ENCODE results near the gene NTSR2.

The NTSR2 gene

DNA sequence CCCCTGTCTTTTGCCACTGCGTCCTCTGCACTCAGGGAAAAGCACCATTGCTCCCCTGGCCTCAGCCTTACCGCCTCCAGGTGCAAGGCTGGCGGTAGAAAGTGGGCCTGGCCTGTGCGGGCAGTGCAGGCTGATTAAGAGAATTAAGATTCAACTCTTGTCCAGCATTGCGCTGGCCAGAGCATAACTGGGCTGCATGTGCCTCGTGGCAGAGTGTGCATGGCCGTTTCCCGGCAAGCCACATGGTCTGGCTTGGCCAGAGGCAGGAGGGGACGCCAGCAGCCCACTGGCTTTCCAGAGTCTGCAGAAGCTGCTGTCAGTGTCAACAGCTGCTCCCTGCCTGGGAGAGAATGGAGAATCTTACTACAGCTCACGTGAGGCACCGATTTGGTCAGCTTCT lies 12.3 kb downstream of the NTSR2 start:
- DNase-seq (ENCODE audit: low read depth), result no peak

DNA sequence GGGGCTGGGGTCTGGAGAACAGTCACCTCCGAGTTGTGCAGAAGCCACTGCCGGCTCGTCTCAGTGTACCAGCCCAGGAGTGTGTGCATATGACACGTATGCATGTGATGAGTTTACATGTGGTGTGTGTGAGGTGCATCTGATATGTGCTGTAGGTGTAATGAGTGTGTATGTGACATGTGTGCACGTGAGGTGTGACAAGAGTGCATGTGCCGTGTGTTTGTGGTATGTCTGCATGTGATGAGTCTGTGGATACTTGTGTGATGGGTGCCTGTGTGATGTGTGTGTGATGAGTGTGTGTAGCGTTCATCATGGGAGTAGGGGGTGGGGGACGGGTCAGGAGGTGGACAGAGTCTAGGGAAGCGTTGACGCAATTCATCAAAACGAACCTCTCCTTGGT lies 12.8 kb downstream of the NTSR2 start:
- DNase-seq (ENCODE audit: low read depth), result no peak

DNA sequence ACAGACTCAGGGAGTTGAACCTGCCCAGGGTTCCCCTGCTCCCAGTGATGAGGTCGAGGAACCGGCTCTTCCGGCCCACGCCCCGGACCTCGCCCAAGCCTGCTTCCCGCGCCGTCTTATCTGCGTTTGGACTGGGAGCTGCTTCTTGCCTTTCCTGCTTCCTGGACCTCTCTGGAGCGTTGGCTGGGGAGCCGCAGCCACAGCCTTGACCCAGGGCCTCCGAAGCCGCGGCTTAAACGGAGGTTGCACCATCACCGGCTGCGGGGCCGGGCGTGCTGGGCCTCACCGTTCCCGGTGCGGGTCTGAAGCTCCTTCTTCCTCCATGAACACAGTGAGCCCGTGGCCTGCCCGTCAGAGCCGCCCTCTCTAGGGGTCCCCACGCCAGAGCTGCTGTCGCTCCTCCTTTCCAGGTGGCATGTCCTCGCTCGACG lies 13.3 kb downstream of the NTSR2 start:
- DNase-seq (ENCODE audit: low read depth), result no peak

DNA sequence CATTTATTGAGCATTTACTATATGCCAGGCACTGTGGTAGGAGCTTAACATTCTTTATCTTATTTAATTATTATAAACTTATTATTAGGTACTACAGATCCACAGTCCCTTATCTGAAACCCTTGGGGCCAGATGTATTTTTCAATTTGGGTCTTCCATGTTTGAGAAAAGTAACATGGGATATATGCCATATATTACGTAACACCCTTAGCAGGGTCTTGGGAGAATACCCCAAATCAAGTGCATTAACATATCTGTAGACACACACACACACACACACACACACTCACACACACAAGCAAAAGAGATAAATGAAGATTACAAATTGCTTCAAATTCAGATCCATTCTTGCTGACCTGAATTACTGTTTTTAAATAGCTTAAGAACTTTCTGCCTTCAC lies 13.7 kb downstream of the NTSR2 start:
- no peak for DNase-seq (ENCODE audit: low read depth)

- no peak for DNase-seq (ENCODE audit: low read depth)
Observed at GRCh38 chr2:11655495-11655894, 14.5 kb downstream of the NTSR2 start.

DNA sequence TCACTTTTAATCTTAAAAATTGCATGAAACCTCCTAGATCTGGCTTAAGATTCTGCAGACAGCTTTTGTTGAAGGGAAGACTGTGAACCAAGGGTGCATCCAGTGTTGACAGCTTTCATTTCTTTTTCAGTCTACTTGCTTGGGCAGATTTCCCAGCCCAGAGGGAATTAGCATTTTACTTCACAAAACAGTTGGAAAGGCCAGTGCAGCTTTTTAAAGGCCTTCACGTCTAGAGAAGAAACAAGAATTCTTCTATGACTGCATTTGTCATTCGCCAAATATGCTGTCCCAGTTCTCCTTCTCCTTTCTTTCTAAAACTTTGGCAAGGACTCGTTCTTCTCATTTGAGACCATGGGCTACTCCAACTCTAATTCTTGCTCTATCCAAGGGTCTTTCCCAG lies 17.4 kb downstream of the NTSR2 start:
- DNase-seq (ENCODE audit: low read depth), result no peak

DNA sequence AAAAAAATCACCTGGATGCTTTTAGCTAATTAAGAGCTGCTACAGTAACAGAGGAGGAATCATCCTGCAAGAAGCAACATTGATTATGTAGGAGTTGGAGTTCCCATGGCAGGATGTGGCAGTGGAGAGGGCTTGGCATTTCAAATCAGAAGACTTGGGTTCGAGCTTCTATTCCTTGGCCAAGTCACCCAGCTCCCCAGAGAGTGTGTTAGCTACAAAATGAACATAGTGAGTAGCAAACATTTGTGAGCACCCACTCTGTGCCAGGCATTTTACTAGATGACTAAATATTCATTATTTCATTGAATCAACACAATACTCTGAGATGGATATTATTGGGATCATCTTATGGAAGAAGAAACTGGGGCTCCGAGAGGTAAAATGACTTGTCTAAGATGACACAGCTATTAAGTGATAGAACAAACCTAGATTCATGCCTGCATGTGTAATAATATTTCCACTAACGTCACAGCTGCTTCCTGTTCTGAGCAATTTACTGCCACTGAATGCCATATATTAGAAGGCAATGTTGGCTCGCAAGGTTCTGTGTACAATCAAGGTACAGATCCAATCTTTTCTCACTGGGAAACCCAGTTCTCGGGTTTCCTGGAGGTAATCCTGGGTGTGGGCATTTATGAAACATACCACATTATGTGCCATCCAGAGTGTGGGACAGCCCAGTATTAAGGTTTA lies 18.0 kb downstream of the NTSR2 start:
- DNase-seq (ENCODE audit: low read depth), result no peak

- DNase-seq (ENCODE audit: low read depth), result no peak
Observed at GRCh38 chr2:11649093-11649492, 20.9 kb downstream of the NTSR2 start.

GRCh38 chr2:11647834-11648600 lies 22.0 kb downstream of the NTSR2 start:
- DNase-seq (ENCODE audit: low read depth), result no peak

DNA sequence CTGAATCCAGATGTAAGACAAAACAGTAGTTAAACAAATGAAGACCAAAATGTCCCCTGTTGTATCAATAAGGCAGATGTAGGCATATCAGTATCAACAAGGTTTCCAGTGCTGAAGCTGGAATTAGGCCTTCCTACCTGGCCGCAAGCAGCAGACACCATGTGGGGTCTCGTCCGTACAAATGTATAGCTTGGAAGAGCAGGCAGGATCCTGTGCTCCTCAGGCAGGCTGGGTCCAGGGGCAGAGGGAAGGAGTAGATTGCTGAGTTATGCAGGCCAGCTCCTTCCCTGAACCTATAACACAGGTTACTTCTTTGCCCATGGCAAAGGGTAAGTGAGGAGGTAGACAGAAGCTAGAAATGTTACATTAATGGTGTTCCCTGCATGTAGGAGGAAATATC lies 23.5 kb downstream of the NTSR2 start:
- no peak for DNase-seq (ENCODE audit: low read depth)

DNA sequence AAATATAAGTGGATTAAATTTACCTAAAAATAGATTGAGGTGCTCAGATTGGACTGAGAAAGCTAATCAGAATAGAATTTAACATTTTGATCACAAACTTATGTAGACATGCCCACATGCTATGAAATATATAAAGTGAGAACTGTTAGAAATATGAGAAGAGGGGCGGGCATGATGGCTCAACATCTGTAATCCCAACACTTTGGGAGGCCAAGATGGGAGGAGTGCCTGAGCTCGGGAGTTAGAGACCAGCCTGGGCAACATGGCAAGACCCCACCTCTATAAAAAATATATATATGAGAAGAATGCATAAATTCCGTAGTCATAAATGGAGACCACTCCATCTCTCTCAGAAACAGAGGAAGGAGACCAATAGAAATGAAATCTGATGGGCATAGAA lies 25.7 kb downstream of the NTSR2 start:
- no peak for DNase-seq (ENCODE audit: low read depth)

DNA sequence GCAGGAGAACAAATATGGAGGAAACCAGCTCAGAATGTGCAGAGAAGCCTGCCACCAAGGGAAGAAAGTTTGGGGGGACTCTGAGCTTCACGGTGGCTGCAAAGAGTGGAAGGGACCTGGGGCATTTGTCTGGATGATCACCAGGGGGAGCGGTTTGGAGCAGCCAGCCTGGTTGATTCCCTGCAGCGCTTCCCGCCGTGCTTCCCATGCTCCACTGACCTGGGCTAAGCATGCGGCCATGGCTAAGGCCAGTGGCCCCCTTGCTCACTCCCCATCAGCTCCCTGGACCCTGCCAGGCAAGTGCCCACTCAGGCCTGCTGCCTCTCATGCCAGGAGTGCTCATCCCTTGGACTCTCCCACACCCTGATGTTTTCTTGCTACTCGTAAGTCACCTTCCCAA lies 27.0 kb downstream of the NTSR2 start:
- no peak for DNase-seq (ENCODE audit: low read depth)

DNA sequence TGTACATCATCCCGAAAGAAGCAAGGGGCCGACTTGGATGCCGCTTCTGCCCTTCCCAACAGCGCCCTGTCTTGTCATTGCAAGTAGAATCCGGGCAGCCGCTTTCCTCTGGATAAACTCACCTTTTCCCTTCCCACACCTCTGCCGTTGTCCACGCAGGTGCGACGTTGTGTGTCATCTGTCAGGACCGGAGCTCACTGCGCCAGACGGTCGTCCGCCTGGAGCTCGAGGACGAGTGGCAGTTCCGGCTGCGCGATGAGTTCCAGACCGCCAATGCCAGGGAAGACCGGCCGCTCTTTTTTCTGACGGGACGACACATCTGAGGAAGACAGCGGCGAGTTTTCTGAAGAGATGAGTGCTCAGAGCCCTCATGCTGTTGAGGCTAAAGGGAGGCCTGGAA lies 29.9 kb downstream of the NTSR2 start:
- DNase-seq (ENCODE audit: low read depth), result no peak

GRCh38 chr2:11639503-11639902 lies 30.5 kb downstream of the NTSR2 start:
- DNase-seq (ENCODE audit: low read depth), result no peak

DNA sequence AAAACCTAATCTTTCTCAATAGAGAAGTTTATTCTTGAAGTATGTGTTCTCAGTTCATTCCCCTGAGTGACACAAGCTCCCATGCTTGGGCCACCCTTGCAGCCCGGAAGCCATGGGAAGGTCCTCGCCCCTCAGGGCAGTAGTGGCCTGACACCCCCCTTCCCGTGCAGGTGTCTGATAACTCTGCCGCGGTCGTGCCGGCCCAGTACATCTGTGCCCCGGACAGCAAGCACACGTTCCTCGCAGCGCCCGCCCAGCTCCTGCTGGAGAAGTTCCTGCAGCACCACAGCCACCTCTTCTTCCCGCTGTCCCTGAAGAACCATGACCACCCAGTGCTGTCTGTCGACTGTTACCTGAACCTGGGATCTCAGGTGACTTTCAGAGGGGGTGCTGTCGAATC lies 32.4 kb downstream of the NTSR2 start:
- no peak for DNase-seq (ENCODE audit: low read depth)

DNA sequence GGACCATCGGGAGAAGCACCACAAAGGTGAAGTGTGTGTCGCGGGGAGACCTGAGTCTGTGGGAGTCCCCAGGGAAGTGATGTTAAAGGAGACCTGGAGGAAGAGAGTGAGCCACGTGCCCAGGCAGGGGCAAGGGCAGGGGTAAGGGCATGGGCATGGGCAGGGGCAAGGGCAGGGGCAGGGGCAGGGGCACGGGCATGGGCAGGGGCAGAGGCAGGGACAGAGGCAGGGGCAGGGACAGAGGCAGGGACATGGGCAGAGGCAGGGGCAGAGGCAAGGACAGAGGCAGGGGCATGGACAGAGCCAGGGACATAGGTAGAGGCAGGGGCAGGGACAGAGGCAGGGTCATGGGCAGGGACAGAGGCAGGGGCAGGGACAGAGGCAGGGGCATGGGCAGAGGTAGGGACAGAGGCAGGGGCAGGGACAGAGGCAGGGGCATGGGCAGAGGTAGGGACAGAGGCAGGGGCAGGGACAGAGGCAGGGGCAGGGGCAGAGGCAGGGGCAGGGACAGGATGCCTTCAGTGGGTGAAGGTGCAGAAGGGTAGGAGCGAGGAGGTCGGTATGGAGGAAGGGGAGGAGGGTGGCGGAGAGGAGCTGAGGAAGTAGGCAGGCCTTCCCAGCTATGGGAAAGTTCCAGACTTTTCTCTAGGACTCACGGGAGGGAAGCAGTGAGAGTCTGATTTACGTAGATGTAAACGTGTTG lies 33.3 kb downstream of the NTSR2 start:
- DNase-seq (ENCODE audit: low read depth), result no peak

DNA sequence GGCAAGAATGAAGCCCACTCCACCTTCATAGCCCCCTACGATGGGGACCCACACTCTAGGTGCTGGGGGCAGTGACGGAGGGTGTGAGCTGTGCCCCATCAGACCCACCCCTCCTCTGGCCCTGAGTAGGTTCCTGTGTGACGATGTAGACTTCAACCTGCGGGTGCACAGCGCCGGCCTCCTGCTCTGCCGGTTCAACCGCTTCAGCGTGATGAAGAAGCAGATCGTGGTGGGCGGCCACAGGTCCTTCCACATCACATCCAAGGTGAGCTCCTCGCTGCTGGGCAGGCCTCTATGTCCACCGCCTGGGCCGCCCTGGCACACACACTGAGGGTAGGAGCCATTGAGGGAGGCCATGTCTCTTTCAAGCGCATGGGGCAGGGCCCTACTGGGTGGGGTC lies 34.9 kb downstream of the NTSR2 start:
- no peak for DNase-seq (ENCODE audit: low read depth)

- DNase-seq (ENCODE audit: low read depth), result no peak
Observed at GRCh38 chr2:11634584-11634983, 35.4 kb downstream of the NTSR2 start.

GRCh38 chr2:11633923-11634478 lies 36.0 kb downstream of the NTSR2 start:
- no peak for DNase-seq (ENCODE audit: low read depth)

GRCh38 chr2:11631462-11631861 lies 38.5 kb downstream of the NTSR2 start:
- no peak for DNase-seq (ENCODE audit: low read depth)

DNA sequence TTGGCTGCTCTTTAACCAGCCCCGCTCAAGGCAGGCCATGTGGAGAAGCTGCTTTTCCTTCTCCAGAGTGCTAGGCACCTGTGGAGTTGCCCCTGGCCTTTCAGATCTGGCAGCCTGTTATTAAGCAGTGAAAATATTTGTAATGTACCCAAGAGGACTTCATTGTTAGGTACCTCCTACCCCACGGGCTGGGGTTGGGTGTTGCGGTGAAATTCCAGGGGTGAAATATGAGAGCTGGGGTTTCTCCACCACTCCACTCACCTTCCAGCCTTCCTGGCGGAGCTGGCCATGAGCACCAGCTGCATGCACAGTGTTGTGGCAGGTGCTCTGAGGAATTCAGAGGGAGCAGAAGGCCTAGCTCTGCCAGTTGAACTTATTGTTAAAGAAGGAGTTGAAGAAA lies 39.1 kb downstream of the NTSR2 start:
- DNase-seq (ENCODE audit: low read depth), result no peak

DNA sequence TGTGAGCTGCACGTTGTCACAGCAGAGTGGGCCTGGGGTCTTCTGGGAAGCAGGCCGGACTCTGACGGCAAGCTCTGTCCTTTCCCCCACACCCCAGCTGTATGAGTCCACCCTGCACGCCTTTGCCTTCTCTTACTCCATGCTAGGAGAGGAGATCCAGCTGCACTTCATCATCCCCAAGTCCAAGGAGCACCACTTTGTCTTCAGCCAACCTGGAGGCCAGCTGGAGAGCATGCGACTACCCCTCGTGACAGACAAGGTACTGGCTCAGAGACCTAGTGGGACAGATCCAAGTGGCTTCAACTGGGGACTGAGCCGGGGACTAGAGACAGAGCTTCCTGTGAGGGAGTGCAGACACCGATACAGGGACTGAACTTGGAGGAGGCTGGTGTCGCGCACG lies 40.1 kb downstream of the NTSR2 start:
- DNase-seq (ENCODE audit: low read depth), result no peak

- DNase-seq (ENCODE audit: low read depth), result no peak
Observed at GRCh38 chr2:11629215-11629614, 40.8 kb downstream of the NTSR2 start.

Measured in T follicular helper cell (primary cell).